HG03135 (cell line): Measurements from ENCODE around the gene SVOPL.

ENCODE experiments used
- ATAC-seq: cut with Tn5 transposase; IDR thresholded peaks from one replicate; pipeline ENCODE4 v1.9.1; 2021; ENCODE audit warnings: mild to moderate bottlenecking, moderate library complexity; ENCODE audit not compliant: unreplicated experiment

The SVOPL gene

DNA sequence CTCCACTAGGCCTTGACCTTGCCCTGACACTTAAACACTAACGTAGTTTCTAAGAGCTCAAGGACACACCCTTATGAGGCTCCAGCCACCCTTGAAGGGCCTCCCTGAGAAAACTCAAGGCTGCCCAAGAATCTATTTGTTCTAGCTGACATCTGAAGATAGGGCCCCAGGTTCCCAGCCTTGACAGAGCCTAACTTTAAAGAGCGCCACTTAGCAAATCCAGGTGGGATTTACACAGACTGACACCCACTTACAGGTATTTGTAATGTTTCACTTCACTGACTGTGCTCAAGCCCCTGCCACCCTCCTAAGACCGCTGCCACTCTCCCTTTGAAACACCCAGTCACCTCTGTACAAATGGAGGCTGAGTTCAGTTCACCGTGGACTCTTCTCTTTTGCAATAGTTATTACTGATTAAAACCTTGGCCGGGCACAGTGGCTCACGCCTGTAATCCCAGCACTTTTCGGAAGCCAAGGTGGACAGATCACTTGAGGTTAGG lies 90.4 kb downstream of the SVOPL start:
- no peak for ATAC-seq

GRCh38 chr7:138608275-138608674 lies 92.9 kb downstream of the SVOPL start:
- ATAC-seq = no peak

GRCh38 chr7:138607216-138608126 lies 93.7 kb downstream of the SVOPL start:
- ATAC-seq = no peak

GRCh38 chr7:138606236-138606635 lies 94.9 kb downstream of the SVOPL start:
- no peak for ATAC-seq

DNA sequence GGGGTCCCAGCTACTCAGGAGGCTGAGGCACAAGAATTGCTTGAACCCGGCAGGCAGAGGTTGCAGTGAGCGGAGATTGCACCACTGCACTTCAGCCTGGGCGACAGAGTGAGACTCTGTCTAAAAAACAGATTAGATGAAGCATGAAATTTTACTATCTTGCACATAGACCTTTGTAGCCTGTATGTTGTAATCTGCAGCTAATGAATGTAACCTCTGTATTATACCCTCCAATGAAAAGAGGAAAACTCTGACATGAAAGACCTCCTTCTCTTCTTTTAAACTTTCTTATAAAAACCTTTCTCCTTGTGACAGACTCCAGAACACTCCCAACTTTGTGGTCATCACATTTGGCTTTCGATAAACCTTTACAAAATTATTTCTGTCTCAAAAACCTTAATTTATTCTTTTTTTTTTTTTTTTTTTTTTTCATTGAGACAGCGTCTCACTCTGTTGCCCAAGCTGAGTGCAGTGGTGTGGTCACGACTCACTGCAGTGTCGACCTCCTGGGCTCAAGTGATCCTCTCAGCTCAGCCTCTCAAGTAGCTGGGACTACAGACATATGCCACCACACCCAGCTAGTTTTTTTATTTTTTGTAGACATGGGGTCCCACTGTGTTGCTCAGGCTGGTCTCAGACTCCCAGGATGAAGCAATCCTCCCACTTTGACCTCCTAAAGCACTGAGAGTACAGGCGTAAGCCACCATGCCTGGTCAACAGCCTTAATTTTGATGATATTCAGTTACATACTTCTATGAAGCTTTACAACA lies 97.4 kb downstream of the SVOPL start:
- no peak for ATAC-seq

DNA sequence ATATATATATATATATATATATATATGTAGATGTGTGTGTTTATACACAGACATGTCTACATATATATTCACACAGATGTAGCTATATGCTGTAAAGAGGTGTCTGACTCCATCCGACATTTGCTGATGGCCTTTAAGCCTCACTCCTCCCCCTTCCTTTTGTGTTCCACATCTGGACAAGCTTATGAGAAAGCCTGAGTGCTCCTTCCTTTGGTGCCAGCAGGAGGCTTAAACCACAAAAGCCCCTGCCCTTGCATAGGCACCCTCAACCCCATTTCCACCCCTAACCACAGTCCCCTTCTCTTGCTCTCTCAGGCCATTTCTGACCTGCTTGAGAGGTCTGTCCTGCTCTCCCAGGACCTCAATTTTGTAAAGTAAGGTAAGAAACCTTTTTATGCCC lies 98.7 kb downstream of the SVOPL start:
- ATAC-seq = no peak

DNA sequence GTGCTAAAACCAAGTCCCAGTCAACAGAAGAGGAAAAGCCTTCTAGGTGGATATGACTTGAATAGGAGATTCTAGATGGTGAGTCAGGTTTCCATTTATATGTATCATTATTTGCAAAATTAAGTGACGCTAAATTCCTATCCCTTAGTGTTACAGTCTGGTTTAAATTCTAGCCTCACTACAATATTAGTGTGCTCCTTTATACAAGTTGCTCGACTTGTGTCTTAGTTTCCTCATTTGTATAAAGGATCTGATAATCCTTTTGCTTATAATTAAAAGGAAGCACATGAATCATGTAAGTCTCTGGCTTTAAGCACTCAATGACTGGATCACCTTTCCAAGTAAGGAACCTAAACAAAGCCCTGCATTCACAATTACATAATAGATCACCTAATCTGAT lies 105.7 kb downstream of the SVOPL start:
- ATAC-seq = no peak

- no peak for ATAC-seq
Measured at GRCh38 chr7:138590154-138590553, 111.0 kb downstream of the SVOPL start.

GRCh38 chr7:138588986-138589385 lies 112.2 kb downstream of the SVOPL start:
- no peak for ATAC-seq

GRCh38 chr7:138587485-138587884 lies 113.7 kb downstream of the SVOPL start:
- ATAC-seq = no peak

GRCh38 chr7:138585283-138585993 lies 115.7 kb downstream of the SVOPL start:
- ATAC-seq = no peak

- no peak for ATAC-seq
Measured at GRCh38 chr7:138584696-138585095, 116.5 kb downstream of the SVOPL start.

DNA sequence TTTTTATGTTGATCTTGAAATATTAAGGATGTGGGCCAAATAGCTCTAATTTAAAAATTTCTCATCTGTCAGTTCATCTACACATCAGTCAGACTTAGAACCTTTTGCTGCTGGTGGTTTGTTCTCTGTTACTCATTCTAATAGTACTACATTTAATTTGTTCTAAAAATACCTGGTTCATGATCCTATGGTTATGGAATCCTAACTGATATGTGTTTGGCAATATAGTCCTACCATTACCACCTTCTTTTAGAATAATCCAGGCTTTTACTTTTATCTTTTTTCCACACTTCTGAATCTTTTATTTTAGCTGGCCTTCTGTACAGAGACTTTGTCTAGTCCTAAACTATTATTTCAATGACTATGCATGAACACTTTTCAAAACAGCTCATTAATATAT lies 116.9 kb downstream of the SVOPL start:
- no peak for ATAC-seq

DNA sequence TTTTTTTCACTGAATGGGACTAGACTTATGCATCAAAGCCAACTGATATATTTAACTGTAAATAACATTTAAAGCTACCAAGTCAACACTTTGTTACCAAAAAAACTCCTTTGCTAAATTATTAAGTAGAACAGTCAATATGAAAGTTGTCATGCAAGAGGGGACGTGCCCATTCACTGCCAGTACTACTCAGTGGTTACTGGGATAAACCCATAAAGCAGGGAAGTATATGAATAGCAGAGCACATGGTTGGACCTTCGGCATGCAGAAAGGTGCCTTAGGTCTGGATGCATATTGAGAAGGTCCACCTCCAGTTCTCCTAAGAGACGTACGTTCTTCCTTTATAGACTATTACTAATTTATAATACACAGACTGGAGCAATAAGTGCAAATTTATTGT lies 120.1 kb downstream of the SVOPL start:
- ATAC-seq = no peak

GRCh38 chr7:138579671-138580070 lies 121.5 kb downstream of the SVOPL start:
- no peak for ATAC-seq

DNA sequence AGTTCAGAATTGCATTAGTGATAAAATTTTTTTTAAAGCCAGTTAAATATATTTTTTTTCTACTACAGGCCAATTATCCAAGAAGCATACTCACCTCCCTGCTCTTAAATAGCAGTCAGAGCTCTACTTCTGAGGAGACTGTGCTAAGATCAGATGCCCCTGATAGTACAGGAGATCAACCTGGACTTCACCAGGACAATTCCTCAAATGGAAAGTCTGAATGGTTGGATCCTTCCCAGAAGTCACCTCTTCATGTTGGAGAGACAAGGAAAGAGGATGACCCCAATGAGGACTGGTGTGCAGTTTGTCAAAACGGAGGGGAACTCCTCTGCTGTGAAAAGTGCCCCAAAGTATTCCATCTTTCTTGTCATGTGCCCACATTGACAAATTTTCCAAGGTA lies 122.0 kb downstream of the SVOPL start:
- no peak for ATAC-seq

GRCh38 chr7:138575897-138576428 lies 125.2 kb downstream of the SVOPL start:
- no peak for ATAC-seq

GRCh38 chr7:138573741-138574140 lies 127.4 kb downstream of the SVOPL start:
- no peak for ATAC-seq

DNA sequence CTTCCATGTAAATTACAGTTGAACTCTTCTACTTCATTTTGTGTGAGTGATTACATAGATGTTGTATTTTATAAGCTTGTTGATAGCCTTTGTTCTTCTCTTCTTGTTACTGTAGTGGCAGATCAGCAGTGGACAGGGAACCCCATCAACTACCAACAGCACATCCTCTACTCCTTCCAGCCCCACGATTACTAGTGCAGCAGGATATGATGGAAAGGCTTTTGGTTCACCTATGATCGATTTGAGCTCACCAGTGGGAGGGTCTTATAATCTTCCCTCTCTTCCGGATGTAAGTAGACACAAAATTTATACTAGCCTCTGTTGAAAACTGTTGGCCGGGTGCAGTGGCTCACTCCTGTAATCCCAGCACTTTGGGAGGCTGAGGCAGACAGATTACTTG lies 130.4 kb downstream of the SVOPL start:
- ATAC-seq = no peak

GRCh38 chr7:138569418-138569817 lies 131.7 kb downstream of the SVOPL start:
- ATAC-seq = no peak

DNA sequence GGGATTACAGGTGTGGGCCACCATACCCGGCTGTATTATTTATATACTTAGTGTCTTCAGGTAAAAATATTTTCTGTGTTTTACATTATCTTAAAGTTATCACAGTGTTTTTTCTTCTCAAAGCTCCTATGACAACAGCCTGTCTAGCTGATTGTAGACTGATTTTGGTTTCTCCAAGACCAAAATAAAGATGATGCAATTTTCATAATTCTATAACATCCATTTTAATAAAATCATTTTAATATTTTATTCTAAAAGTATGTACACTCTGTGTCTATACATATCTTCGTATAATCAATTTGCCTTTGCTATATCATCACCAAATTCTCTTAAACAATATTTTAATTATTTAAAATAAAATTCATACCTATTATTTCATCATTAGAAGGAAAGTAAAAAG lies 132.5 kb downstream of the SVOPL start:
- ATAC-seq = no peak
